HFFc6 (cell line): Measurements from ENCODE around the gene ROCK2. TPM values are rescaled to one million over a fixed set of nuclear protein-coding genes. Genes with fewer than 3 reads are reported as not detected.

Experiments
- DNase-seq: peaks from one replicate; pipeline ENCODE4 v3.0.0-alpha.2; 2018
- H3K27ac Mint-ChIP-seq: 2 replicates; pipeline ENCODE4 v1.8.0; 2020; ENCODE audit warnings: mild to moderate bottlenecking, mixed read lengths
- H3K27me3 Mint-ChIP-seq: 2 replicates; pipeline ENCODE4 v1.8.0; 2021; ENCODE audit warnings: mild to moderate bottlenecking, moderate library complexity, mixed read lengths; ENCODE audit not compliant: insufficient read depth
- H3K36me3 Mint-ChIP-seq: 2 replicates; pipeline ENCODE4 v1.8.0; 2021; ENCODE audit warnings: low read depth, mixed read lengths
- H3K4me1 Mint-ChIP-seq: 2 replicates; pipeline ENCODE4 v1.8.0; 2020; ENCODE audit warnings: low read depth, mixed read lengths
- H3K4me3 Mint-ChIP-seq: 2 replicates; pipeline ENCODE4 v1.8.0; 2020; ENCODE audit warnings: mild to moderate bottlenecking, moderate library complexity, mixed read lengths
- H3K9me3 Mint-ChIP-seq: 2 replicates; pipeline ENCODE4 v1.8.0; 2020; ENCODE audit warnings: mild to moderate bottlenecking, mixed read lengths
- CTCF ChIP-seq: fragments of 200-600 bp; sonication (generic); IDR thresholded peaks from 2 replicates; pipeline ENCODE4 v1.5.0; 2021; ENCODE audit warnings: antibody characterized with exemption, mild to moderate bottlenecking
- total RNA-seq, 6 experiments: library from RNA; stranded (reverse); fragmentation: NEBNext Ultra II Directional; extraction: Animal tissue kit (Norgen Biotek cat#: 25700); gene quantifications; 2 replicates in 1 of 6; 3 replicates in 5 of 6; pipeline ENCODE4 v1.2.3, GENCODE V29; 2021

The ROCK2 gene
- total RNA-seq, 6 experiments from 2014 or later: 41.6 to 54.3 (median 51.7) TPM

GRCh38 chr2:11182951-11183350, 161.5 kb downstream of the ROCK2 start:
- H3K27ac Mint-ChIP-seq: no peak overlapping the region

GRCh38 chr2:11180653-11181052, 163.8 kb downstream of the ROCK2 start:
- Mint-ChIP-seq H3K36me3 (peaks cover 13% of the 10 kb centered on the region), H3K27me3 (no peaks in the 10 kb centered on the region; the same call in 1 of the 2 replicates), H3K27ac (no peak overlapping the region), H3K4me1 (peaks cover 11% of the 10 kb centered on the region), H3K4me3 (no peak overlapping the region; the same call in 1 of the 2 replicates), H3K9me3 (no peaks in the 10 kb centered on the region)
- no peak for TF ChIP-seq CTCF
- DNase-seq: no peak

More at GRCh38 chr2:11182951-11183350, 161.5 kb downstream of the ROCK2 start:
- Mint-ChIP-seq H3K36me3 (peaks cover 28% of the 10 kb centered on the region), H3K4me1 (peaks cover 18% of the 10 kb centered on the region), H3K4me3 (no peak overlapping the region), H3K9me3 (no peaks in the 10 kb centered on the region), H3K27me3 (no peaks in the 10 kb centered on the region; the same call in 1 of the 2 replicates)
- TF ChIP-seq CTCF: no peak
- no peak for DNase-seq

- no peak overlapping the region for H3K4me3 Mint-ChIP-seq
- no peaks in the 10 kb centered on the region for H3K9me3 Mint-ChIP-seq
- no peaks in the 10 kb centered on the region; the same call in none of the 2 replicates for H3K27me3 Mint-ChIP-seq
- no peak for TF ChIP-seq CTCF
- H3K4me1 Mint-ChIP-seq: peaks cover 18% of the 10 kb centered on the region
- no peak overlapping the region for H3K27ac Mint-ChIP-seq
- H3K36me3 Mint-ChIP-seq: peaks cover 13% of the 10 kb centered on the region
- DNase-seq: no peak
These were observed 164.5 kb downstream of the ROCK2 start for GRCh38 chr2:11179899-11180298.

GRCh38 chr2:11179196-11179595, 165.2 kb downstream of the ROCK2 start:
- Mint-ChIP-seq H3K4me3 (no peak overlapping the region), H3K9me3 (no peaks in the 10 kb centered on the region), H3K4me1 (peaks cover 20% of the 10 kb centered on the region), H3K36me3 (peaks cover 13% of the 10 kb centered on the region), H3K27me3 (no peaks in the 10 kb centered on the region; the same call in none of the 2 replicates), H3K27ac (no peak overlapping the region)
- no peak for DNase-seq
- no peak for TF ChIP-seq CTCF

GRCh38 chr2:11177871-11178690, 166.4 kb downstream of the ROCK2 start:
- no peaks in the 10 kb centered on the region; the same call in none of the 2 replicates for H3K27me3 Mint-ChIP-seq
- no peak for DNase-seq
- TF ChIP-seq CTCF: no peak
- no peak overlapping the region for H3K4me3 Mint-ChIP-seq
- no peak overlapping the region; the same call in 1 of the 2 replicates for H3K27ac Mint-ChIP-seq
- H3K9me3 Mint-ChIP-seq: no peaks in the 10 kb centered on the region
- peaks cover 20% of the 10 kb centered on the region for H3K4me1 Mint-ChIP-seq
- H3K36me3 Mint-ChIP-seq: peaks cover 13% of the 10 kb centered on the region
